ENCODE measurements around the gene BCL11B. TPM values are rescaled to one million over a fixed set of nuclear protein-coding genes. Genes with fewer than 3 reads are reported as not detected.
"Not testable (repeated sequence)": the region's sequence is repeated elsewhere in the genome, so short reads cannot be mapped to it uniquely, and the experiment has no call there.

The BCL11B gene
- total RNA-seq, 1 donor from 2014 or later = 0.67 TPM

DNA sequence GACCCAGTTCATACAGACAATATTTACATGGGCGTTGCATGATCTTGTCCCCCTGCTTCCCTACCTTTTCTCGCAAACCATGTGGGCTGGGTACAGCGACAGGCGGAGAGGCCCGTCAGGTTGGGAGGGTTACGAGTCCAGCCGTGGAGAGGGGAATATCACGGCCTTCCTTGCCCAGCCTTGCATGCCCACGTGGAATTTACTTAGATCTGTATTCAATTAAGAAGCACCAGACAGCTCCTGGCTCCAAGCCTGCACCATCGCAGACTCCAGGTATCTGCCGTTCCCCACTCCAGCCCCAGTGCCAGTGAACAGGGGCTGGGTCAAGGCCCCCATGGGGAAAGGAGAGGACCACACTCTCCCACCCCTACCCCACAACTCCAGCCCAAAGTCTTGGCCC lies 29.8 kb downstream of the BCL11B start:
- no peak for DNase-seq (ENCODE audit: low spot score)

DNA sequence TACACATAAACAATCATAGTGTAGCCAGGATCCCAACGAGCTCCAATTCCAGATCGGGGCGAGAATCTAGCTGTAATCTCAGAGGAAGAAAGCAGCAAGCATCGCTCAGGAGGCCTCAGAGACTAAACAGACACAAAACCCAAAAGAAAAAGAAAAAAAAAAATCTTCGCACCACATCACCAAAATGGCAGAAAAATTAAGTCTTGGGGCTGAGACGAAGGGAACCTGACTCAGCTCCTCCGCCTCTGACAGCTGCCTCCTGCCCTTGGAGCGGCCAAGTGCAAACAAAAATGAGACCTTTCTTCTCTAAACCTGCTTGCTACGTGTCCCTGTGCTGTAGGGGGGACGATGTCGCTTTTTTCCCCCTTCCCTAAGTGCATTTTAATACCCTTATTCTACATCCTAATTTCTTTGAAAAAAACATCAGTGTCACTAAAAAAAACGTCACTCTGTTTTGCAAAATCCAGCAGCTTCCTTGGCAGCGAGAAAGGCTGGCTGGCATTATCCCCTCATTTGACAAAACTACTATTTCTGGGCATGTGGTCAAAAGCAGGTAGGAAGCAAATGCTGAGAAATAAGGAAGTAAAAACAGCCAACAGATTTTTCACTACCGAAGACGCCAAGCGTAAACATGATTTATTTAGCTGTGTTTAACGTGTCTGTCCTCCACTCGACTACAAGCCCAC lies 30.5 kb downstream of the BCL11B start:
- DNase-seq (ENCODE audit: low spot score) = no peak

GRCh38 chr14:99240627-99241324 lies 31.2 kb downstream of the BCL11B start:
- no peak for DNase-seq (ENCODE audit: low spot score)

DNA sequence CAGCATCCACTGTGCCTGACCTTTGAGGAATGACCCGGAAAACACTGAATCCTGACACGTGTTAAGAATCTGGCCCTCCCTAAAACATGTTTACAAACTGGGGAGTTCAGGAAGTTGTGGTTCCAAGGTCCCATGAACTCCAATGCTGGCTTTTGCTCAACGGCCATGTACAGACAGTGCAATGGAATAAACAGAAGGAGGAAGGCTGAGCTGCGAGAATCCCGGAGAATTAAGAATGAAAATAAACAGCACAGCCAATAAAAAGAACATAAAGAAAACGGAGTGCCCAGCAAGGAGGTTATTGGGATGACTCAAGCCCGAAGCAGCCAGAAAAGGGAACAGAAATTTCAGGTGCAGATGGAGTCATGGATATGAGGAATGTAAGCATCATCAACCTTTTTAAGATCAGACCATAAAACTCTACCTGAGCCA lies 32.3 kb downstream of the BCL11B start:
- DNase-seq (ENCODE audit: low spot score) = no peak

DNA sequence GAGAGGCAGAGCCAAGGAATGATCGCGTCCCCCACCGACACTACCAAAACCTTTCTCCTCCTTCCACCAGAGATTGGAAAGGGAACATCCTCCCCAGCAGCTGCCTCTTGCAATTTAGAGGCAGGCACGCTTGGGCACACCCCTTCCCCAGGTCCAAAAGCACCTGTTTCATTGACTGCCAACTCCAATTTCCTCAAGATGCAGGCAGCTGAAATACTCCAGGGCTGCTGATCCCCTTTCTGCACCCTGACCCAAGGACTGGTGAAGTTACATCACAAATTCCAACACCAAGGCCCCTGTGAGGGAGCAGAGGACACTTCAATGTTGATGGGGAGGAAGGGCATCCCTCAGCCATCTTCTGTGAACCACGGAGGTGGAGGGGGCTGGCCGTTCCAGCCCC lies 33.8 kb downstream of the BCL11B start:
- DNase-seq (ENCODE audit: low spot score) = no peak

GRCh38 chr14:99237288-99237687 lies 34.7 kb downstream of the BCL11B start:
- no peak for DNase-seq (ENCODE audit: low spot score)

DNA sequence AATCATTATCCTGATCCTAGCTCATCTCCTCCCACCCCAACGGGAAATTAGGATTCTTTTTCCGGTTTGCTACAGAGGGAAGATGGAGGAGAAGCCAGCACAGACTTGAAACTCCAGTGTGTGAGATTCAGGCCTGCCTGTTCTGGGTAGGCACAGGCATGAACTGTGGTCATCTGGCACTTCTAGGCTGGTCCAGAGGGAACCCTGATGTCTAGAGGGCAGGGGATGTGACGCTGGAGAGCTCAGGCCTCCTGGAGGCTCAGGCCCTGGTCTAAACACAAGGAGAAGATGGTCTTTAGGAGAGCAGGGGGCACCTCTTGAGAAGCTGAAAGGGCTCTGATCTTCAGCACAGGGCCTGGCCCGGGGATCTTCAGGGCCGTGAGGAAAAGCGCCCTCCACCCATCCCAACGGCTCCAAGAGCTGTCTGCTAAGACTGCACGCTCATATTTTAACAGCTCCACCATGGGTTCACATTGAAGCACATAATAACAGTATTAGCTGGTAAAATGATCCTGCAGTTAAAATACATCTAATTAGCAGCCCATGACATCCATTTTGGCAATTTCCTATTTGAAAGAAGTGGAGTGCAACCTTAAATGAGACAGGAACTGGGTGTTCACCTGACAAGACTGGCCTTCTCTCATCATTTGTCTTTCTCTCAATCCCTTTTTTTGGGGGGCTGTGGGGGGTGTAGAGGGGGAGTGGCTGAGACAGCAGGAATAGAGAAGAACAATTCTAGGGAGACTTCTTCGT lies 35.4 kb downstream of the BCL11B start:
- no peak for DNase-seq (ENCODE audit: low spot score)

GRCh38 chr14:99235582-99236320 lies 36.2 kb downstream of the BCL11B start:
- DNase-seq (ENCODE audit: low spot score) = no peak

DNA sequence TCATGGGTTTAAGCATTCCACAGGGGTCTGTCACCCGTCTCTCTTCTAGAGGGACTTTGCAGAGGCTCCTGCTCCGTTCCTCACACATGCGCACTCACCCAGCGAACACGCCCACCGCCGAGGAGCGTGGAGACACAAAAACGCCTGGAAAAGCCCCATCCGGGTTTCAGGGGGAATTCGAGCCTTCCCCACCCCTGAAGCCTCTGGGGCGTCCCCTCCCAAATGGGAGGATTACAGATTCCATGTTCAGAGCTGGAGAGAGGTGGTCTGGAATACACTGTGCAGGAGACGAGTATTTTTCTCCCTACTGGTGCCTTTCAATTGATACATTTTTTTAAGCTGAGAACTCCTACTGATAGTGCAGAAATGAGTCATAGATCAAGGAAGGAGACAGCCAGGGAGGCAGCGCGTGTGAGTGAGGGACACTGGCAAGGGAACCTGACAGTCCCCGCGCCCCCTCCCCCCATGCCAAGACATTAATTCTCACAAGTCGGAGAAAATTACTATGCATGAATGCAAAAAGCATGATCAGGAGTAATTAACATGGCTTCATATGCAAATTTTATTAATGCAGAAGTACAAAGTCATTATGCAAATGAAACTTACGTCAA lies 36.9 kb downstream of the BCL11B start:
- DNase-seq (ENCODE audit: low spot score) = no peak

GRCh38 chr14:99234355-99234754 lies 37.6 kb downstream of the BCL11B start:
- DNase-seq (ENCODE audit: low spot score) = no peak

- no peak for DNase-seq (ENCODE audit: low spot score)
These were observed 38.6 kb downstream of the BCL11B start for GRCh38 chr14:99233222-99234035.

GRCh38 chr14:99232714-99233214 lies 39.2 kb downstream of the BCL11B start:
- DNase-seq (ENCODE audit: low spot score) = no peak

- no peak for DNase-seq (ENCODE audit: low spot score)
These were observed 39.9 kb downstream of the BCL11B start for GRCh38 chr14:99231850-99232713.

- no peak for DNase-seq (ENCODE audit: low spot score)
These were observed 40.7 kb downstream of the BCL11B start for GRCh38 chr14:99231161-99231849.

GRCh38 chr14:99230208-99231151 lies 41.5 kb downstream of the BCL11B start:
- no peak for DNase-seq (ENCODE audit: low spot score)

- no peak for DNase-seq (ENCODE audit: low spot score)
These were observed 42.3 kb downstream of the BCL11B start for GRCh38 chr14:99229654-99230207.

GRCh38 chr14:99228760-99229159 lies 43.2 kb downstream of the BCL11B start:
- DNase-seq (ENCODE audit: low spot score) = not testable (repeated sequence)
